Measurements from ENCODE around the gene MYOF. TPM values are rescaled to one million over a fixed set of nuclear protein-coding genes. Genes with fewer than 3 reads are reported as not detected.

MYOF gene
- total RNA-seq, 4 donors from 2014 or later, result 41.2 to 114 (median 86.9) TPM

- Histone ChIP-seq H3K9me3 (no peaks in the 10 kb centered on the region), H3K4me3 (no peak overlapping the region), H3K4me1 (no peaks in the 10 kb centered on the region), H3K36me3 (no peaks in the 10 kb centered on the region), H3K27ac (no peak overlapping the region), H3K27me3 (no peaks in the 10 kb centered on the region)
- intact Hi-C loops (cut with DNase I; ENCODE audit: low total_unique reads), result no loop called here
- TF ChIP-seq, protein P1, sequence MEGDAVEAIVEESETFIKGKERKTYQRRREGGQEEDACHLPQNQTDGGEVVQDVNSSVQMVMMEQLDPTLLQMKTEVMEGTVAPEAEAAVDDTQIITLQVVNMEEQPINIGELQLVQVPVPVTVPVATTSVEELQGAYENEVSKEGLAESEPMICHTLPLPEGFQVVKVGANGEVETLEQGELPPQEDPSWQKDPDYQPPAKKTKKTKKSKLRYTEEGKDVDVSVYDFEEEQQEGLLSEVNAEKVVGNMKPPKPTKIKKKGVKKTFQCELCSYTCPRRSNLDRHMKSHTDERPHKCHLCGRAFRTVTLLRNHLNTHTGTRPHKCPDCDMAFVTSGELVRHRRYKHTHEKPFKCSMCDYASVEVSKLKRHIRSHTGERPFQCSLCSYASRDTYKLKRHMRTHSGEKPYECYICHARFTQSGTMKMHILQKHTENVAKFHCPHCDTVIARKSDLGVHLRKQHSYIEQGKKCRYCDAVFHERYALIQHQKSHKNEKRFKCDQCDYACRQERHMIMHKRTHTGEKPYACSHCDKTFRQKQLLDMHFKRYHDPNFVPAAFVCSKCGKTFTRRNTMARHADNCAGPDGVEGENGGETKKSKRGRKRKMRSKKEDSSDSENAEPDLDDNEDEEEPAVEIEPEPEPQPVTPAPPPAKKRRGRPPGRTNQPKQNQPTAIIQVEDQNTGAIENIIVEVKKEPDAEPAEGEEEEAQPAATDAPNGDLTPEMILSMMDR (IDR thresholded peaks at IDR 0.05), result no peak
- no peak for TF ChIP-seq POLR2A (IDR thresholded peaks at IDR 0.05)
- DNase-seq, result no peak
Measured at GRCh38 chr10:93266858-93267257, 215.3 kb downstream of the MYOF start.

DNA sequence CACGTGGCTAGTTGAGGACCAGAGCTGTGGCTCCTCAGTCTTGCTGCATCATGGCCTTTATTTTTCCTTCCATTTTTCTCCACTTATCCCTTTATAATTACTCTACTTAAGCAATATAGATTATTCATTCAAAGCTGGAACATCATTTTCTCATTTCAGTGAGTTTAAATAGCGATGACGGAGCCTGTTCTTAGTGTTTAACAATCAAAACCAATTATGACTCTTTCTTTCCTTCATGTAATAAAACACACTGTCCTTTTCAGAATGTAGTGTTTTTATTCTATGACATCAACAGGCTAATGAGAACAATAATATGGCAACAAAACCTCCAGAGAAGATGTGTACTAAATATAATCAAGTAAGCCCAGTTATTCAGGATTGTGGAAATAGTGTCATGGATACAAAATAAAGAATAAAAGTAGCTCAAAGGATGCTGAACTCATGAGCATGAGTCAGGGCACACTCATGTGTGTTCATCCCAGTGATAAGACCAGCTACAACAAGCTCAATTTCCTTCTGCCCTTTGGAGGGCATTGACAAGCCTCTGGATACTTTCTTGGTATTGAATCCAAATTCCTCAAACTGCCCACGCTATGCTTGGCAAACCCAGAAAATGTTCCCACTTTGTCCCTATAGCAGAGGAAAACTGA, 220.0 kb downstream of the MYOF start:
- Histone ChIP-seq H3K36me3 (no peaks in the 10 kb centered on the region), H3K4me1 (no peaks in the 10 kb centered on the region), H3K9me3 (no peaks in the 10 kb centered on the region), H3K27ac (no peak overlapping the region), H3K27me3 (no peaks in the 10 kb centered on the region), H3K4me3 (no peak overlapping the region)
- intact Hi-C loops (cut with DNase I; ENCODE audit: low total_unique reads), result no loop called here
- no peak for TF ChIP-seq POLR2A (IDR thresholded peaks at IDR 0.05)
- TF ChIP-seq, protein P1 (IDR thresholded peaks at IDR 0.05), result no peak
- DNase-seq, result no peak

- Histone ChIP-seq H3K4me1 (no peaks in the 10 kb centered on the region), H3K4me3 (no peak overlapping the region), H3K27me3 (no peaks in the 10 kb centered on the region), H3K36me3 (no peaks in the 10 kb centered on the region), H3K9me3 (no peaks in the 10 kb centered on the region), H3K27ac (no peak overlapping the region)
- no peak for DNase-seq
- TF ChIP-seq, protein P1 (IDR thresholded peaks at IDR 0.05), result no peak
- no peak for TF ChIP-seq POLR2A (IDR thresholded peaks at IDR 0.05)
- intact Hi-C loops (cut with DNase I; ENCODE audit: low total_unique reads), result no loop called here
Measured at GRCh38 chr10:93261089-93261488, 221.0 kb downstream of the MYOF start.

- H3K4me1 ChIP-seq, result no peaks in the 10 kb centered on the region
- H3K27ac ChIP-seq, result no peak overlapping the region
- no peaks in the 10 kb centered on the region for H3K36me3 ChIP-seq
- no peaks in the 10 kb centered on the region for H3K27me3 ChIP-seq
- no peaks in the 10 kb centered on the region for H3K9me3 ChIP-seq
- TF ChIP-seq, protein P1 (IDR thresholded peaks at IDR 0.05), result no peak
- no peak for TF ChIP-seq POLR2A (IDR thresholded peaks at IDR 0.05)
- DNase-seq, result no peak
- intact Hi-C loops (cut with DNase I; ENCODE audit: low total_unique reads), result no loop called here
- no peak overlapping the region for H3K4me3 ChIP-seq
Measured at GRCh38 chr10:93259126-93259525, 223.0 kb downstream of the MYOF start.

Small RNA genes within 50 kb of the gene (small RNA-seq; reads per million reads assigned to genes)
- gene RNA5SP323, result not detected

Other genes starting within 250 kb of the MYOF start
- gene CEP55, start 14.3 kb upstream of the MYOF start, total RNA-seq, result 10 to 100 TPM in 1 of 4 donors, under 1 TPM in 1, not detected in 2; under 0.01 to 13.8 TPM
- gene FFAR4, start 84.3 kb upstream of the MYOF start, total RNA-seq, result not detected
- 1 to 10 TPM in 1 of 4 donors, under 1 TPM in 1, not detected in 2; 0.90 to 3.2 TPM for gene RBP4, start 118.9 kb upstream of the MYOF start, total RNA-seq
- not detected for gene PDE6C, start 130.2 kb upstream of the MYOF start, total RNA-seq
- 10 to 100 TPM in 3 of 4 donors, 1 to 10 TPM in 1; 5.4 to 40.5 (median 17.6) TPM for gene FRA10AC1, start 220.3 kb upstream of the MYOF start, total RNA-seq